HG03575 (cell line): ENCODE results near the gene CEP295NL.
"Not testable (repeated sequence)": the region's sequence is repeated elsewhere in the genome, so short reads cannot be mapped to it uniquely, and the experiment has no call there.

ENCODE experiments used
- ATAC-seq: cut with Tn5 transposase; IDR thresholded peaks from one replicate; pipeline ENCODE4 v1.9.1; 2021; ENCODE audit not compliant: unreplicated experiment, insufficient number of reproducible peaks, low FRiP score; ENCODE audit errors: extremely low read depth

The CEP295NL gene

DNA sequence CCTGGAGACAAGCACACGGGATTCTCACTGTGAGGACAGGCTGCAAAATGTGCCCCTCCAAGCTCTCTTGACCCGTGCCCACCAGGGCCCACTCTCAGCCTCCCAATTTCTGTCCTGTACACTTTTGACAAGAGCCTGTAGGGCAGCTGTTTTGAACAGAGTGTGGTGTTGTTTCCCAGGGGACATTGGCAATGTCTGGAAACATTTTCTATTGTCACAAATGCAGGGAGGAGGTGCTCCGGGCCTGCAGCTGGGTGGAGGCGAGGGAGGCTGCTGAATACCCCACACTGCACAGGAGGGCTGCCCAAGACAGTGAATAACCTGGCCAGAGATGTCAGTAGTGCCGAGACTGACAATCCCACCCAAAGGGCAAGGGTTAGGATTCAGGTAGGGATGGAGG is 10.5 kb downstream of the CEP295NL start:
- no peak for ATAC-seq

DNA sequence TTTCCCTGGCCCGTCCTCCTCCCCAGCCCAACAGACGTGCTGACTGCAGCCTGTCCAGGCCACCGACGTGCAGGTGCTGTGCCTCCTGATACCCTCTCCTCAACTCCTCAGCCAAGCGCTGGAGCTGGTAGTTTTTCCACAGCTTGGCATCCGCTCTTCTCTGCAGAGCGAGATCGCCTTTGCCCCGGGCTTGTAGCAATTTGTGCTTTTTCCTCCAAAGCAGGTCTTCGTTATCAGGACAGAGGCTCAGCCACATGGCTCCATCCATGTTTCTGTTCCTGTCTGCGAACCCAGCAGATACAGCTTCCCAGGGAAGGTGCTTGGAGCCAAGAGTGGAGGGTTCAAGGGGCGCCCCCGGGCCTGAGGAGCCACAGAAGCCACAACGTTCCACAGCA is 10.9 kb downstream of the CEP295NL start:
- ATAC-seq, result no peak

DNA sequence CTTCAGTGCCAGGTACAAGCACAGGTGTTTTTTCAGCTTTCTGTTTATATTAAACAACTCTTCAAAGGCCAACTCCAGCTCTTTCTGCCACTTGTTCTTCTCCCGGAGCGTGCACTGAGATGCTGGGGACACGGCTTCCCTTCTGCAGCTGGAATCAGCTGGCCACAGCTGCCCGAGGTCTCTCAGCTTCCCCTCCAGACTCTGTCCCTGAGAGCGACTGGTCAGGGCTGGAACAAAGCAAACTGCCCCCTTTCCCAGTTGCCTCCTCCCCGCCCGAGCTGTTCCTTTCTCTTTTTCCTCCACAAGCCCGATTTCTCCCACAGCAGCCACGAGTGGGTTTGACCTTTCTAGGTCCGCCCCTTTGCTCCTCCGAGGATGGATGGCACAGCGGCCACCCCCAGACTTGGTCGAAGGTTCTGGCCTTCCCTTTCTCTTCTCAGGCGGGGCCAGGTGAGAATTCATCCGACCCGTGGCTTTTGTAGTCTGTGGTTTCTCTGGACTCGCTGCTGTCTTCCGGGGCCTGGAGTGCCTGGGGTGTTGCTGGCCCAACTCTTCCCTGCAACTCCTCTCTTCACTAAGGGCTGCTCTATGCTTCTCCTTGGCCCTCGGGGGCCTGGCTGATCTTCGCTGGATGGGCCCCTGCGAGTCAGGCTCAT is 11.5 kb downstream of the CEP295NL start:
- no peak for ATAC-seq

DNA sequence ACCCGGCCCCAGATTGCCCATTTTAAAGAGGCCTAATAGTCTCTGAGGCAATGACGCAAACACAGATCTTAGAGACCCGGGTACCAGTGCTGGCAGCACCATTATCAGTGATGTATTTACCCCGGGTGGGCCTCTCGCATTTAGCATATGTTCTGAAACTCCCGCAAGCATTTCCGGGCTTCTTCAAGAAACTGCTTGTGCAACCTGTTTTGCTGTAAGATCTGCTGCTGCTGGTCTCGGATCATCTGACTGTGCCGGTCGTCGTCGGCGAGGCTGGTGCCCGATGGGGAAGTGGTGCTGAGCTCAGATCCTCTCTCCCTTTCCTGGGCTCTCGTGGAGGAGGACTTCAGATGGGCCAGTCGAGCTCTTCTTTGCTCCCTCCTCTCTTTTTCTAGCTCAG is 12.5 kb downstream of the CEP295NL start:
- ATAC-seq, result no peak

DNA sequence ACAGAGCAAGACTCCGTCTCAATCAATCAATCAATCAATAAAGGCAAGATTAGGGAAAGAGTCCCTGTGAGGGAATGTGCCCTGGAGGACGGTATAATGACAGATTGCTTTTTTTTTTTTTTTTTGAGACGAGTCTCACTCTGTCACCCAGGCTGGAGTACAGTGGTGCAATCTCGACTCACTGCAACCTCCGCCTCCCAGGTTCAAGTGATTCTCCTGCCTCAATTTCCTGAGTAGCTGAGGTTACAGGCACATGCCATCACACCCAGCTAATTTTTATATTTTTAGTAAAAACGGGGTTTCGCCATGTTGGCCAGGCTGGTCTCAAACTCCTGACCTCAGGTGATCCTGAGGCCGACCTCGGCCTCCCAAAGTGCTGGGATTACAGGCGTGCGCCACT is 12.9 kb downstream of the CEP295NL start:
- not testable (repeated sequence) for ATAC-seq

DNA sequence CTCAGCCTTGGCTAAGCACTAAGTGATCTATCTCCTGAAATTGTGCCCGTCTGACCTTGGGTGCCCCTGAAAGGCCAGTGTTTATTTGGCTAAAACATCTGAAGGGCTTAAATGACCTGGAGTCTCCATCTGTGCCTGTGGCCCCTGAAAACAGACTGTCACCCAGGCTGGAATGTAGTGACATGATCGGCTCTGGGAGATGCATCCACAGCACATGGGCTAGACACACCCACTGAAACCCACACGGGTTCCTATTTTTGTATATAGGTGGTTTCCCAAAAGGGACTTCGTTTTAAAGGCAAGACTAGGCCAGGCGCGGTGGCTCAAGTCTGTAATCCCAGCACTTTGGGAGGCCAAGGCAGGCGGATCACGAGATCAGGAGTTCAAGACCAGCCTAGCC is 13.5 kb downstream of the CEP295NL start:
- no peak for ATAC-seq

DNA sequence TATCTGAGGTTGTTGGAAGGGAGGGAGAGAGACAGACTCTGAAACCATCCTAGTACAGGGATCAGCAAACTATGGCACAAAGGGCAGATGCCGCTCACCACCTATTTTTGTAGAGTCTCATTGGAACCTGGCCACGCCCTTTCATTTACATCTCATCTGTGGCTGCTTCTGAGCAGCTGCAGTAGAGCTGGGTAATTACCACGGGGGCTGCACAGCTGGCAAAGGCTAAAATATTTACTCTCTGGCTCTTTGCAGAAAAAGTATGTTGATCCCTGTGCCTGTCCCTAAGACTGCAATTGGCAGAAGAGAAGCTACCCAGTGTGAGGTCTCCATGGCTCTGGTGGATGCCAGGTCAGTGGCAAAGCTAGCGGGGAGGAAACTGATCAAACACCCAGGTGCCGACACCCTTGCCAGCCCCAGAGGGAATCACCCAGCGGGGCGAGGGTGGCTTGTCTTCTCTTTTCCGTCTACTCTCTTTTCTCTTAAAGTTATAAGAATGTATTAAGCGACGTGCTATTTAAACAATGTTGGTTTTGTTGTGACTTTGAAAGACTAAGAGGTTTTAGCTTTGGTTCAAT is 14.0 kb downstream of the CEP295NL start:
- ATAC-seq, result no peak

DNA sequence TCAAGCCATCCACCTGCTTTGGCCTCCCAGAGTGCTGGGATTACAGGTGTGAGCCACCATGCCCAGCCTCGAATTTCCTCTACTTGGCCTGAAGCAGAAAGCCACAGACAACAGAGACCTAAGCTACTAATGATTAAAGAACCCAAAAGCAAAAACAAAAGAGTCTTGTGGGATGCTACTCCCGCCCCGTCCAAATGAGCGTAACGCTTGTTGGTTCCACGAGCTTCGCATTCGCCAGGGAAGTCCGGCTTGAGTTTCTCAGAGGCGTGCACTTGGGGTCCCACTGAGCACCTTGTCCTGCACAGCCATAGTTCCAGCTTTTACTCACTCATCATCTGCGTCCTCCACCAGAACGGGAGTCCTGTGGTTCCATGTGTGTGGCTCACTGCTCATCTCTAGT is 16.0 kb downstream of the CEP295NL start:
- no peak for ATAC-seq

DNA sequence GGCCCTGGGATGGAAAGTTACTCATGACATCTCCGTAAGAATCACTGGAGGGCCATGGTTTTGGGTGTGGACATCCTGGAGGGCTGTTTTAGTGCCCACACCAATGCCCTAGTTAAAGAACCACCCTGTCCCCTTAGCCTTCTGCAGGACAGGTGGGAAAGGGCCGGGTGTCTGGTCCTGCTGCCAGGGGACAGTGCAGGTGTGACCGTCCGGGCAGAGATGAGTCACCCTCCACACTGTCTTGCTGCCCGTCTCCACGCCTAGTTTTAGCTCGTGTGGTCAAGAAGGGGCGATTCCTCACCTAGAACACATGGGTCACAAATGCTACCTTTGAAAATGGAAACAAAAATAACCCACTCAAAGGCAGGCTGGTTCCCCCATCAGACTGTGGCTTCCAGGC is 17.0 kb downstream of the CEP295NL start:
- no peak for ATAC-seq

DNA sequence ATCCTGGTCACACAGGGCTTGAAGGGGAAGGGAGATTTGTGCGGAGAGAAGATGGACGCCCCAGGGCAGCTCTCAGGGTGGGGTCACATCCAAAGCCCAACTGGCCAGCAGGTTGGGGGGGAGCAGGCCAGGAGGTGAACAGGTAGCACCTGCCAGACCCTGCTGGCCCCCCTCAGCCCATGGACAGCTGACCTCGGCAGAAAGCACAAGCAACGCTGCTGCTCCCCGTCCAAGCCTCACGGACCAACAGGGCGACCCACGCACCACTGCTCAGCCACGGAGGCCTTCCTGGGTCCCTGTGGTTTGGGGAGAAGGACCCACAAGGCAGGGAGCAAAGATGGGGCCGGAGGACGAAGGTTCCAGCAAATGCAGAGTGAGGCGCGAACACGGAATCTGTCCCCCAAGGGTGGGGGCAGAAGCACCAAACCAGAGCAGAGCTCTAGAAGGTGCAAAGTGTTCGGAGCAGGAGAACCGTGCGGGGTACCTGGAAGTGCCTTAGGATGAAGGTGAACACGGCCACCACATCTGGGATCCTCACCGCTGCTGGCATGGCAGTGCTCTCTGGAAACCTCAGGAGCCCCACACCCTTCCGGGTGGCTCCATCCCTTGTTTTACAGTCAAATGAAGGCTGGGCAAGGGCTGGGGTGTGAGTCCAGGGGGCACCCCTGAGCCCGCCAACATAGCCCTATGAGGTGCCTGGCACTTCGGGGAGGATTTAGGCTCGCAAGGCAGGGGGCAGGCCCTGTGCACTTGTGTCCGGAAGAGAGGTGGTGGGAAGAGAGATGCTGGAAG is 17.9 kb downstream of the CEP295NL start:
- ATAC-seq, result no peak

DNA sequence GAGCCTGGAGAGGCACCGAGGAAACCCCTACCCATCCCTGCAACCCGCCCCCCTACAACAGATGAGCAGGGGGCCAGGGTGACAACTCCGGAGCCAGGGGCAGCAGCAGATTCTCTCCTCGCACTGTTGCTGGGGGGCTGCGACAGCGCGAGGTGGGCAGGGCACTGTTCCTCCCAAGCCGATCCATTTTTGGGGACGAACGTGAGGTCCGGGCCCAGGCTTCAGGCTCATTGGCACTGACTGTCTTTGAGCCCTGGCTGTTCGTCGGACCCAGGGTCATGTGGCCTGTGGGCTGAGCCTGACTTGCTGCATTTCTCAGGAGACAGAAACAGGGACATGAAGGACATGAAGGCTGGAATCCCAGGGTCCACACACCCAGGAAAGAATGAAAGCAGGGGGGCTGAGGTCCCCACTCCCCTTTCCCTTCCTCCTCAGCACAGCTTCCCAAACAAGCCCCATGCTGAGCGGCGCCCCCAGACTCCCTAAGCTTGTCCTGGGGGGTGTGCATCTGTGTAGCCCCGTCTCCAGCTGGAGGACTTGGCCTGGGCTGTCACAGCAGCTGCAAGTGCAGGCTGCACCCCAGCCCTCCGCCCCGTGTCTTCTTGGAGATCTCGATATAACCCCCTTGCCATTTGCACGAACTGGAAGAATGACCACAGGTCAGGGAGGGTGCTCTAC is 18.7 kb downstream of the CEP295NL start:
- ATAC-seq, result no peak

DNA sequence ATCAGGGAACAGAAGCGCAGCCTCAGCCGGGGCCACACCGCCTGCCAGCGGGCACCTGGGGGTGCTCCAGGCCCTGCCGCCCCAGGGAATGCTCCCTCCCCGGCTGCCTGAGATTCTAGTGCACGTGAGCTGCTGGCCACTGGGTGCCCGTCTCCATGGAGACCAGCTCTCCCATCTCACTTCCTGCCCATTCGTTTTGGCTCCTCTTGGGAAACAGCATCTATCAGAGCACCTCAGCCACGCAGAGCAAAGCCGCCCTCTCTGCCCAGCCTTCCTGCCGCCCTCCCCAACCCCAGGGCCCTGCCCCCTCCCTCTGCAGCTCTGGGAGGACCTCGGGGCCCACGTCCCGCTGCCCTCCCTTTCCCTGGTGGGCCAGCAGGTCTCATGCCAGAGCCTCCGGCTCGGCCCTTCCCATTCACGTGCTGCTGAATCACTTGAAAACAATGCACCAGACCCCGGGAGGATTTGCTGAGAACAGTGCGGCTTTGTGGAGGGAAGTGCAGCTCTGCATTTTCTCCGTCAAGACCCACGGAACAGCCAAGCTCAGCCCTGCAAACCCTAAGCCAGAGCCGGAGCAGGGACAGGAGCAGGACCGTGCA is 19.4 kb downstream of the CEP295NL start:
- ATAC-seq, result no peak

DNA sequence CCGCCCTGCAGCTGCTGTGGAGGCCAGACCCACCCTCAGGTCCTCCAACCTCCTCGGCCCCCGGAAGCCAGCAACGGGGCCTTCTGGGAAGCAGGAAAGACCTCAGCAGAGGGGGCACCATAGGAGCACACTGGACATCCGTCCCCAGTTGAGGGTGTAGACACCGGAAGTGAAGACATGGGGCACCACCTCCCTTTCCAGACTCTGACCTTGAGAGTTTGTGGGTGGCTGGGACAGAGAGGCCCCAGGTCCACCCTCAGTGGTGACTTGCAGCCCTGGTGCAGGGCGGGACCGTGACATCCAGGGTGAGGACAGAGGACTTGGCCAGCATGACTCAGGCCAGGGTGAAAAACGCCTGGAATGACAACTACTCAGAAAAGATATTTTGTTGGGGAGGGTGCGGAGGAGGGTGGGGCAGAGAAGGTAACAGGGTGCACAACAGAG is 19.9 kb downstream of the CEP295NL start:
- ATAC-seq, result no peak

DNA sequence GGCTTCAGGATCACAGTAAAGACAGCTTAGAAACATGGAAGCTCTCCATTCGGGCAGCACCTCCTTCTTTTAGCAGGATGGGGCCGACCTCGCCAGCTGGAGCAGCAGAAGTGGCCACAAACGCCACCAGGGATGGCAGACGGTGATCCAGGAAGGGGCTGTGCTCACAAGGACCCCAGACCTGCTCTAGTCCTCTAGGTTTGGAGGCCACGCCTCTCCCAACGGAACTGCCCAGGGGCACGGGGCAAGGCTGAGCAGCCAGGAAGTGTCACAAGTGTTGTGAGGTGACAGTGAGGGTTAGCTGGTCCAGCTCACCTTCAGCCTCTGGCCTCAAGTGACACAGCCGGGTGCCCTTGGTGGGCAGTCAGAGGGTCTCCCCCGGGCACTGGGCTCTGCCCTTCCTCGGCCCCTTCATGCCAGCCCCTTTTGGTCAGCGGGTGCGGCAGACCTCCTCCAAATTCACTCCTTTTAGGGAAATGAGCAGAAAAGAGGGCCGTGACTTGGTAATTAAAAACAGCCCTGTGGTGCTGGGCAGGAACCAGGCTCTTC is 20.4 kb downstream of the CEP295NL start:
- no peak for ATAC-seq

DNA sequence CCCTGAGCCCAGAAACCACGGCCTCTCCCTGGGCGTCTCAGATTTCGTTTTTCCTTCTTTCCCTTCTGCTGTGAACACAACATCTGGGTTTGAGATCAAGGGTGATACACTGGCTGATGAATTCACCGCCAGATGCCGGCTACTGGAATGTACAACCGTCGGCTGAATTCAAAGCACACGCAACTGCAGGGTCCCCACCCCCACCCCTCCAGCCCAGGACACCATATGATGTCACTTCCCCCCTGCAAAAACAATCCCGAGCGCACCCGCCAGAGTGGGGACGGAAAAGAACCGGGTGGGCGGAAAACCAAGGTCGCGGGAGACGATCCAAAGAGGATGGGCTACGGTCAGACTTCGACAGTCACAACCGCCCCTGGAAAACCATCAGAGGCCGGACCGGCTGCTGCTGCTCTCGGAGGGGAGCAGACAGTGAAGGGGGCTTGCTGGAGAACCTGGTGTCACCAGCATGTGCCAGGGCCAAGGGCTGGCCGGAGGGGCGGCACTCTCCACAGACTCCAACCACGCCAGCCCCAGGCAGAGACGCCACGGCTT is 23.3 kb downstream of the CEP295NL start:
- ATAC-seq, result no peak

DNA sequence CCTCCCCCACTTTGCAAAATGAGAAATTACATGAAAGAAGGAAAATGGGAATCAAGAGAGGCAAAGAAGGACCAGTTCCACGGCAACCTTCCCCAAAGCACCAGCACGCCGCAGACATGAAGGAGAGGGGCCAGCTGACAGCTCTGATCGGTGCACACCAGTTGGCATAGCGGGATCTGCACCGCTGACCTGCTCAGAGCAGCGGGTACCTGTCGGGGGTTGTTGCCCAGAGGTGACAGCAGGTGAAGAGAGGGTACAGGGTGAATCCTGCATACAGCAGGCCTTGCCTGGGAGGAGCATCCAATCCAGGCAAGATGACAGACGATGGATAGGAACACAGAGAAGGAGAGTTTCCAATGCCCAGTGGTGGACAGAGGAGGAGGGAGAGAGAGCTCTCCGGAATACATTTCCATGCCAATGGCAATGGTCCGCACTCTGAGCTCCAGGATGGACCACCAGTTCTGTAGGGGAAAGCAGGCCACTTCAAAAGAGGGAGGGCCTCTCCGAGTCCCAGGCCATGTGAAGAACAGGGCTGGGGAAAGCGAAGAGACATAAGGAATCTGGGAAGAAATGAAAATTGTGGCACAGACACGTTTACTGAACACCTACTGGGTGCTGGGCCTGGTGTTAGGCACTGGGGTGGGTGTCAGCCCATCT is 24.0 kb downstream of the CEP295NL start:
- no peak for ATAC-seq

DNA sequence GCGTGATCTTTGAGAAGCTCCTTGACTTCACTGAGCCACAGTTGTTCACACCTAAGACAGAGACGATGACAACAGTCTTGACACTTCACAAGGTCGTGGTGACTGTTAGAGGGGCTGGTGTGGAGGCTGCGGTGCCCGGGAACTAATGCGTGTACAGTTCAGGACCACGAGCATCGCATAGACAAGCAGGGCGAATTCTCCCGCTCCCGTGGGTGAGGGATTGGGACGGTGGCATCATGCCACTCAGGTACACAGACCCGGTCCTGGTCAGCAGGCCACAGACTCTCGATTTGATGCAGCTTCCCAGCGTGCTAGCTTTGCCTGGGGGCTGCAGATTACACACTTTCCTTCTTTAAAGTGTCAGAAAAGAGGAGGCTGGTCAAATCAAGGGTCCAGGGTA is 24.7 kb downstream of the CEP295NL start:
- ATAC-seq, result no peak

DNA sequence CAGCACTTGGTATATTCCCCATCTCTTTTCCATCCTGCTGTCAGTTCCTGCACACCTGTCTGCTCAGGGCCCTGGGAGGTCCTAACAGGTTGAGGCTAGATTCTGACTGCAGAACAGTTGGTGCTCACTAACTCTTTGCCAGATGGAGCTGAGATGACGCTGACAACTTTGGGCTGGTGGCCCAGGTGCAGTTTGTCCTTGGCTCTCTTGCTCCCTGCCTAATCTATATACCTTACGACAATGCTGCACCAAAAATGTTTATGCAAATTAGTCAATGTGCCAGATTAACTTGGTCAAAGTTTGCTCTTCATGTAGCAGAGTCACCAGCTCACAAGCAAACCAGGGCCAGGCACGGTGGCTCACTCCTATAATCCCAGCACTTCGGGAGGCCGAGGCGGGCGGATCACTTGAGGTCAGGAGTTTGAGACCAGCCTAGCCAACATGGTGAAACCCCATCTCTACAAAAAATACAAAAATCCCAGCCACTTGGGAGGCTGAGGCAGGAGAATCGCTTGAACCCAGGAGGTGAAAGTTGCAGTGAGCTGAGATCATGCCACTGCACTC is 26.0 kb downstream of the CEP295NL start:
- not testable (repeated sequence) for ATAC-seq
